ENCODE results near the gene KAZN. TPM values are rescaled to one million over a fixed set of nuclear protein-coding genes. Genes with fewer than 3 reads are reported as not detected.

Gene KAZN
- total and polyA plus RNA-seq, 10 donors = 20.0 to 245 (median 144) TPM

GRCh38 chr1:14901371-14901954, 303.0 kb downstream of the KAZN start:
- H3K27ac ChIP-seq = no peak overlapping the region
- H3K4me1 ChIP-seq = peaks cover 0 to 9% (median 0%) of the 10 kb centered on the region in 6 donors
- H3K9me3 ChIP-seq = no peaks in the 10 kb centered on the region
- 66 to 75% (median 68%) methylated on average over 8 of the region's 8 CpGs for WGBS, 5 donors
- H3K27me3 ChIP-seq (replicated peaks in 1 of 7) = peaks cover 0 to 6% (median 0%) of the 10 kb centered on the region in 7 donors
- intact Hi-C loops (cut with DNase I; ENCODE audit: low total_unique reads) = no loop called here
- no peaks in the 10 kb centered on the region for H3K36me3 ChIP-seq
- DNase-seq = no peak
- H3K4me3 ChIP-seq = no peak overlapping the region
- TF ChIP-seq CTCF (IDR thresholded peaks at IDR 0.05 in 8 of 11, conservative IDR thresholded peaks at IDR 0.05 in 3 of 11) (no peak), POLR2AphosphoS5 (IDR thresholded peaks at IDR 0.05) (no peak), POLR2A (IDR thresholded peaks at IDR 0.05) (no peak)

- H3K36me3 ChIP-seq = no peaks in the 10 kb centered on the region
- TF ChIP-seq POLR2A (IDR thresholded peaks at IDR 0.05) (no peak), CTCF (IDR thresholded peaks at IDR 0.05 in 8 of 11, conservative IDR thresholded peaks at IDR 0.05 in 3 of 11) (no peak), POLR2AphosphoS5 (IDR thresholded peaks at IDR 0.05) (no peak)
- no peak overlapping the region for H3K4me3 ChIP-seq
- no peak for DNase-seq
- H3K4me1 ChIP-seq = peaks cover 0 to 9% (median 0%) of the 10 kb centered on the region in 6 donors
- peaks cover 0 to 6% (median 0%) of the 10 kb centered on the region in 7 donors for H3K27me3 ChIP-seq (replicated peaks in 1 of 7)
- intact Hi-C loops (cut with DNase I; ENCODE audit: low total_unique reads) = no loop called here
- 89 to 96% (median 93%) methylated on average over 13 of the region's 13 CpGs for whole genome bisulfite sequencing, 5 donors
- no peaks in the 10 kb centered on the region for H3K9me3 ChIP-seq
- no peak overlapping the region for H3K27ac ChIP-seq
These were observed 305.4 kb downstream of the KAZN start for GRCh38 chr1:14903922-14904321.

- WGBS, 5 donors = 93 to 98% (median 96%) methylated on average over 6 of the region's 6 CpGs
- Histone ChIP-seq H3K36me3 (no peaks in the 10 kb centered on the region), H3K9me3 (no peaks in the 10 kb centered on the region), H3K4me1 (peaks cover 0 to 25% (median 16%) of the 10 kb centered on the region in 6 donors), H3K27me3 (replicated peaks in 1 of 7) (peaks cover 0 to 3% (median 0%) of the 10 kb centered on the region in 7 donors), H3K27ac (no peak overlapping the region), H3K4me3 (no peak overlapping the region)
- no peak for TF ChIP-seq POLR2AphosphoS5 (IDR thresholded peaks at IDR 0.05)
- TF ChIP-seq POLR2A (IDR thresholded peaks at IDR 0.05) = no peak
- TF ChIP-seq CTCF (IDR thresholded peaks at IDR 0.05 in 8 of 11, conservative IDR thresholded peaks at IDR 0.05 in 3 of 11) = no peak
- no peak for DNase-seq
- intact Hi-C loops (cut with DNase I; ENCODE audit: low total_unique reads) = no loop called here
These were observed 308.2 kb downstream of the KAZN start for GRCh38 chr1:14906665-14907064.

GRCh38 chr1:14907416-14907815, 308.9 kb downstream of the KAZN start:
- no peaks in the 10 kb centered on the region for H3K9me3 ChIP-seq
- H3K4me1 ChIP-seq = peaks cover 0 to 30% (median 16%) of the 10 kb centered on the region in 6 donors
- no peak overlapping the region for H3K4me3 ChIP-seq
- 86 to 96% (median 93%) methylated on average over 5 of the region's 5 CpGs for whole genome bisulfite sequencing, 5 donors
- intact Hi-C loops (cut with DNase I; ENCODE audit: low total_unique reads) = no loop called here
- DNase-seq = no peak
- no peaks in the 10 kb centered on the region for H3K27me3 ChIP-seq (replicated peaks in 1 of 7)
- TF ChIP-seq POLR2AphosphoS5 (IDR thresholded peaks at IDR 0.05) (no peak), CTCF (IDR thresholded peaks at IDR 0.05 in 8 of 11, conservative IDR thresholded peaks at IDR 0.05 in 3 of 11) (no peak), POLR2A (IDR thresholded peaks at IDR 0.05) (no peak)
- H3K27ac ChIP-seq = no peak overlapping the region
- no peaks in the 10 kb centered on the region for H3K36me3 ChIP-seq
